GM12878 (cell line): ENCODE results near the gene CDK3. TPM values are rescaled to one million over a fixed set of nuclear protein-coding genes. Genes with fewer than 3 reads are reported as not detected.

ENCODE experiments used
- ATAC-seq: fragments of 200-7000 bp; cut with Tn5 transposase; 3 replicates; pipeline ENCODE4 v1.9.1; 2020; ENCODE audit warnings: mild to moderate bottlenecking, moderate library complexity
- BruUV-seq: library from RNA; stranded (reverse); fragments of 400-500 nt; replicated peaks from 2 replicates; lab custom pipeline; 2021; lab: Mats Ljungman, UMichigan
- CTCF ChIA-PET: fragments of 300-600 bp; sonication (Branson Sonifier 250); formaldehyde crosslinking; extraction: SDS; loops from one replicate; lab custom pipeline; 2021; ENCODE audit warnings: inconsistent platforms; lab: Yijun Ruan, JAX
- POLR2A ChIA-PET: fragments of 350-600 bp; formaldehyde crosslinking; extraction: SDS; loops from one replicate; lab custom pipeline; 2021; ENCODE audit warnings: inconsistent platforms; lab: Charles Lee
- RAD21 ChIA-PET: fragments of 300-600 bp; sonication (Branson Sonifier 250); formaldehyde crosslinking; loops from one replicate; lab custom pipeline; 2023; ENCODE audit warnings: antibody characterized with exemption; ENCODE audit not compliant: unreplicated experiment; lab: Charles Lee
- SMC1A ChIA-PET: fragments of 300-600 bp; sonication (Branson Sonifier 250); formaldehyde crosslinking; loops from one replicate; lab custom pipeline; 2023; ENCODE audit not compliant: unreplicated experiment, uncharacterized antibody; lab: Charles Lee
- DNase-seq: peaks from one replicate; pipeline ENCODE4 v3.0.0-alpha.2; 2011; ENCODE audit warnings: low read depth, low spot score
- FAIRE-seq: peaks from 3 replicates; lab custom pipeline; 2011; peaks lifted over from hg19 to GRCh38; lab: Jason Lieb, UNC
- H2AFZ ChIP-seq: 2 replicates; pipeline ENCODE4 v1.6.0; 2011; ENCODE audit warnings: low read depth, low read length, control low read depth; ENCODE audit not compliant: control insufficient read depth
- H3K27ac ChIP-seq: 2 replicates; pipeline ENCODE4 v1.5.1; 2011; ENCODE audit warnings: control low read depth; ENCODE audit not compliant: control insufficient read depth, insufficient read depth
- H3K27me3 ChIP-seq, 2 experiments: replicated peaks in 1 of 2; 2 replicates each; pipeline versions ENCODE4 v1.6.0 to v1.6.1; 2011; ENCODE audit warnings: low read length in 1 of 2; ENCODE audit not compliant: control insufficient read depth in 2 of 2, insufficient read depth in 2 of 2
- H3K36me3 ChIP-seq, 2 experiments: 2 replicates each; pipeline ENCODE4 v1.5.1; 2011; ENCODE audit warnings: low read length in 1 of 2; ENCODE audit not compliant: control insufficient read depth in 2 of 2, insufficient read depth in 2 of 2
- H3K4me1 ChIP-seq: 2 replicates; pipeline ENCODE4 v1.6.1; 2011; ENCODE audit warnings: mild to moderate bottlenecking, low read length, moderate library complexity, mixed read lengths; ENCODE audit not compliant: control insufficient read depth, insufficient read depth
- H3K4me2 ChIP-seq: 2 replicates; pipeline ENCODE4 v1.6.0; 2011; ENCODE audit warnings: control low read depth; ENCODE audit not compliant: control insufficient read depth, insufficient read depth
- H3K4me3 ChIP-seq: fragments of 200-600 bp; sonication (generic); 2 replicates; pipeline ENCODE4 v1.5.1; 2016
- H3K79me2 ChIP-seq: 2 replicates; pipeline ENCODE4 v1.6.0; 2011; ENCODE audit warnings: low read length; ENCODE audit not compliant: control insufficient read depth, insufficient read depth
- H3K9ac ChIP-seq: 2 replicates; pipeline ENCODE4 v1.8.0; 2011; ENCODE audit warnings: low read length, control low read depth, mixed read lengths; ENCODE audit not compliant: control insufficient read depth, insufficient read depth
- H3K9me3 ChIP-seq: replicated peaks from 3 replicates; pipeline ENCODE4 v1.5.1; 2011; ENCODE audit warnings: mild to moderate bottlenecking, low read length; ENCODE audit not compliant: control insufficient read depth, insufficient read depth
- H4K20me1 ChIP-seq: 2 replicates; pipeline ENCODE4 v1.6.0; 2011; ENCODE audit not compliant: control insufficient read depth, insufficient read depth
- CREB1 ChIP-seq: IDR thresholded peaks from 2 replicates; pipeline ENCODE4 v1.6.1; 2012; ENCODE audit warnings: low read depth, mild to moderate bottlenecking, inconsistent platforms
- CREM ChIP-seq: IDR thresholded peaks from 2 replicates; pipeline ENCODE4 v1.6.1; 2014; ENCODE audit warnings: antibody characterized with exemption, low read depth
- ESRRA ChIP-seq: IDR thresholded peaks from 2 replicates; pipeline ENCODE4 v1.6.1; 2012; ENCODE audit warnings: mild to moderate bottlenecking, low read length, improper control_type of control experiment
- POLR2A ChIP-seq: IDR thresholded peaks from 2 replicates; pipeline ENCODE4 v1.6.1; 2011; ENCODE audit warnings: low read depth, mild to moderate bottlenecking, low read length
- WGBS: methylation state at CpG from one replicate; pipeline ENCODE4 v1.1.6; 2016; ENCODE audit warnings: low lambda C conversion rate; ENCODE audit not compliant: insufficient replicate concordance, insufficient coverage; ENCODE audit errors: missing lambda C conversion rate; 5-methylcytosine and 5-hydroxymethylcytosine counted together
- in situ Hi-C: fragments of 300-500 bp; cut with MboI; formaldehyde crosslinking; loops from 9 replicates; pipeline ENCODE4 v1.14.3; 2018; ENCODE audit warnings: mixed read lengths
- intact Hi-C: fragments of 100-400 bp; cut with micrococcal nuclease; formaldehyde crosslinking; loops from one replicate; pipeline ENCODE4 v1.14.2; 2022; ENCODE audit not compliant: unreplicated experiment
- polyA plus RNA-seq, 11 experiments: library from polyadenylated mRNA; depleted of rRNA in 4 of 11; unstranded in 6 of 11; stranded (reverse) in 5 of 11; fragments of >200 nt; fragmentation: Nextera tagmentation in 4 of 11; fragmentation: Illumina TruSeq in 1 of 11; extraction: Ambion mirVana in 4 of 11; extraction: Trizol in 1 of 11; gene quantifications; 1 replicate in 1 of 11; 2 replicates in 10 of 11; pipeline versions ENCODE4 v1.2.1 to v1.2.3, GENCODE V29; 2011 to 2016; ENCODE audit warnings: inconsistent platforms in 2 of 11, missing spikeins in 2 of 11, low read depth in 1 of 11
- total RNA-seq, 4 experiments: library from RNA; depleted of rRNA in 3 of 4; stranded (reverse); fragments of >200 nt in 3 of 4; fragmentation: Illumina TruSeq in 1 of 4; extraction: Trizol in 1 of 4; gene quantifications; 2 replicates each; pipeline versions ENCODE4 v1.2.1 to v1.2.3, GENCODE V29; 2013 to 2021

CDK3 gene
- total and polyA plus RNA-seq, 10 of the 15 experiments (the other 5 are each of a cell fraction or from before 2014, with no cell fraction given) = 1.1 to 7.1 (median 4.2) TPM

DNA sequence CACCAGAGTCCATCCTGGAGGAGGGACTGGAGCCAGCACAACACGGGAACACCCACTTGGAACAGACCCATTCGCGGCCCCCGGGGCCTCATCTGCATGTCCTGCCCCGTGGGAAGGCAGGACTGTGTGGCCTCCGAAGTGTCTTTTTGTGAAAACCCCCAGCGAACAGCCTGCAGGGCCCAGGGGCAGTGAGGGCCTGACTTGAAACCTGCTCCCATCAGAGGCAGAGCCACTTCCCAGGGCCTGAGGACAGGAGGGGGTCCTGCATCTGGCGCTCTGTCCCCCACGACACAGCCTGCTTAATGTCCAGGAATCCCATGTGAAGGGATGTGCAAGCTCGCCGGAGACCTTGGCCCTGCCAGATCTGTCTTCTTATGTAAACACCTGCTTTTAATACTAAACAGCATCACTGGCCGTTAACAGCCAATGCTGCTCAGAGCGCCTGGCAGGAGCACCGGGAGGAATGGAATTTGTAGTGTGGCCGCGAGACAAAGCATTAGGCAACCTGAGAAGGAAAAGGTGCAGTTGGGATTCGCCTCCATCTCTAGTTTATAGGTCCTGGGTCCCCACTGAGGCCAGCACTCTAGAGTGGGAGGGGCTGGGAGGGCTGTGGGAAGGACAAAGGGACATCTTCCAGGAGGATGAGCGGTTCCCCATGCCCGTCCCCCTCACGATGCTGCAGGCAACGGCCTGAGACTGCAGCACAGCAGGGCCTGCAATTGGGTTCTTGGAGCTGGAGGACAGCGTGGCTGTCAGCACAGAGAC is 36.0 kb downstream of the CDK3 start:
- BruUV-seq = no TSS peak
- intact Hi-C loops (no loop called here), in situ Hi-C loops (no loop called here)
- SMC1A ChIA-PET = no interaction called here
- 91% methylated on average over 22 of the region's 22 CpGs for WGBS
- Histone ChIP-seq H3K9me3 (no peaks in the 10 kb centered on the region), H2AFZ (no peak overlapping the region), H3K27me3 (no peaks in the 10 kb centered on the region), H3K9ac (no peak overlapping the region), H4K20me1 (no peaks in the 10 kb centered on the region), H3K4me3 (no peak overlapping the region), H3K36me3 (peaks cover 14 to 25% of the 10 kb centered on the region in 2 experiments), H3K27ac (no peak overlapping the region), H3K79me2 (no peaks in the 10 kb centered on the region), H3K4me2 (no peak overlapping the region), H3K4me1 (no peaks in the 10 kb centered on the region)
- CTCF ChIA-PET = interaction anchor here (1.0 kb wide), 1 partner anchor 371 kb away, joined by 3 read pairs; no protein-coding TSS in a partner anchor
- ATAC-seq (no peak), FAIRE-seq (no peak), DNase-seq (no peak)
- RAD21 ChIA-PET = no interaction called here
- POLR2A ChIA-PET = interaction anchor here (0.5 kb wide), 1 partner anchor 148 kb away, joined by 5 read pairs; no protein-coding TSS in a partner anchor
- TF ChIP-seq CREM (no peak), POLR2A (peak; percentile 16; the same call in 1 of the 2 replicates)

DNA sequence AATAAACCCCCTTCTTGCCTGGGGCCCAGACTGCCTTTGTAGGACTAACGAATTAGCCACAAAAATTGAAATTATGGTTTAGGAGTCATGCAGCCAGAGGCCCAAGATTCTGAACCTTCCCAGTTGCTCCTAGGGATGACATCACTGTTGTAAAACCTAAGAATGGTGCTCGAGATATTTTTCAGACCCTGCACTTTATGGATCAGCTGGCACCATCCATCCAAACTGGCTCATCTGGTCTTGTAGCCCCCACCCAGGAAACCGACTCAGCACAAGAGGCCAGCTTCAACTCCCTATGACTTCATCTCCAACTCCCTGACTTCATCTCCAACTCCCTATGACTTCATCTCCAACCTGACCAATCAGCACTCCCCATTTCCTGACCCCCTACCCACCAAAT is 37.4 kb downstream of the CDK3 start:
- H3K4me1 ChIP-seq = no peaks in the 10 kb centered on the region
- no peaks in the 10 kb centered on the region for H4K20me1 ChIP-seq
- H2AFZ ChIP-seq = no peak overlapping the region
- no peaks in the 10 kb centered on the region for H3K79me2 ChIP-seq
- DNase-seq (no peak), ATAC-seq (no peak), FAIRE-seq (no peak)
- H3K27me3 ChIP-seq = no peaks in the 10 kb centered on the region
- intact Hi-C loops (no loop called here), in situ Hi-C loops (no loop called here)
- no peak overlapping the region for H3K4me3 ChIP-seq
- 97% methylated on average over 3 of the region's 3 CpGs for WGBS
- ChIA-PET POLR2A (no interaction called here), SMC1A (no interaction called here), CTCF (interaction anchor here (1.0 kb wide), 1 partner anchor 58 kb away, joined by 3 read pairs; no protein-coding TSS in a partner anchor), RAD21 (no interaction called here)
- peaks cover 17 to 28% of the 10 kb centered on the region in 2 experiments for H3K36me3 ChIP-seq
- no TSS peak for BruUV-seq
- H3K4me2 ChIP-seq = no peak overlapping the region
- no peak overlapping the region for H3K9ac ChIP-seq
- H3K9me3 ChIP-seq = no peaks in the 10 kb centered on the region
- TF ChIP-seq CREB1 (0 out of 2 replicates have a peak, but pooled peaks have one; percentile 37), ESRRA (no peak)
- no peak overlapping the region for H3K27ac ChIP-seq
